HepG2 (cell line): ENCODE measurements around the gene ARCN1. TPM values are rescaled to one million over a fixed set of nuclear protein-coding genes. Genes with fewer than 3 reads are reported as not detected.

Source experiments
- CBX5 ChIP-seq: sonication (generic); formaldehyde crosslinking; IDR thresholded peaks from 2 replicates; pipeline ENCODE4 v1.4.0; 2020; ENCODE audit warnings: missing genetic modification reagents, borderline replicate concordance
- KDM5A ChIP-seq: fragments of 200-600 bp; sonication (generic); IDR thresholded peaks from 2 replicates; pipeline ENCODE4 v1.7.0; 2018; ENCODE audit warnings: antibody characterized with exemption, mild to moderate bottlenecking, low read length, borderline replicate concordance
- KDM6A ChIP-seq: IDR thresholded peaks from 2 replicates; pipeline ENCODE4 v1.6.1; 2016; ENCODE audit warnings: low read depth
- KLF12 ChIP-seq: sonication (generic); formaldehyde crosslinking; IDR thresholded peaks from 2 replicates; pipeline ENCODE4 v1.4.0; 2020; ENCODE audit warnings: missing genetic modification reagents, borderline replicate concordance
- SP140L ChIP-seq: sonication (generic); formaldehyde crosslinking; IDR thresholded peaks from 2 replicates; pipeline ENCODE4 v1.4.0; 2020; ENCODE audit warnings: missing genetic modification reagents, borderline replicate concordance
- SP5 ChIP-seq: IDR thresholded peaks from 2 replicates; pipeline ENCODE4 v1.6.1; 2016; ENCODE audit warnings: low read depth, borderline replicate concordance
- TRIM24 ChIP-seq: sonication (generic); formaldehyde crosslinking; IDR thresholded peaks from 2 replicates; pipeline ENCODE4 v1.8.0; 2022; ENCODE audit warnings: mild to moderate bottlenecking, missing genetic modification reagents
- ZNF260 ChIP-seq: sonication (generic); formaldehyde crosslinking; IDR thresholded peaks from 2 replicates; pipeline ENCODE4 v1.4.0; 2020; ENCODE audit warnings: missing genetic modification reagents, low read depth, mild to moderate bottlenecking, borderline replicate concordance
- ZNF264 ChIP-seq: sonication (generic); formaldehyde crosslinking; IDR thresholded peaks from 2 replicates; pipeline ENCODE4 v1.4.0; 2020; ENCODE audit warnings: missing genetic modification reagents
- ZNF335 ChIP-seq: sonication (generic); formaldehyde crosslinking; IDR thresholded peaks from 2 replicates; pipeline ENCODE4 v1.4.0; 2020; ENCODE audit warnings: missing genetic modification reagents
- ZNF468 ChIP-seq: sonication (generic); formaldehyde crosslinking; IDR thresholded peaks from 2 replicates; pipeline ENCODE4 v1.8.0; 2022; ENCODE audit warnings: mild to moderate bottlenecking, moderate library complexity, missing genetic modification reagents
- ZNF530 ChIP-seq: sonication (generic); formaldehyde crosslinking; IDR thresholded peaks from 2 replicates; pipeline ENCODE4 v1.5.0; 2020; ENCODE audit warnings: low read depth, mild to moderate bottlenecking, missing genetic modification reagents
- ZNF556 ChIP-seq: sonication (generic); formaldehyde crosslinking; IDR thresholded peaks from 2 replicates; pipeline ENCODE4 v1.4.0; 2020; ENCODE audit warnings: mild to moderate bottlenecking, missing genetic modification reagents, borderline replicate concordance
- ZNF589 ChIP-seq: sonication (generic); formaldehyde crosslinking; conservative IDR thresholded peaks from 2 replicates; pipeline ENCODE4 v1.8.0; 2022; ENCODE audit warnings: mild to moderate bottlenecking, moderate library complexity, missing genetic modification reagents
- ZNF615 ChIP-seq: sonication (generic); formaldehyde crosslinking; IDR thresholded peaks from 2 replicates; pipeline ENCODE4 v1.5.0; 2020; ENCODE audit warnings: mild to moderate bottlenecking, missing genetic modification reagents, borderline replicate concordance
- ZNF816 ChIP-seq: sonication (generic); formaldehyde crosslinking; IDR thresholded peaks from 2 replicates; pipeline ENCODE4 v1.8.0; 2022; ENCODE audit warnings: missing genetic modification reagents, mild to moderate bottlenecking, borderline replicate concordance
- polyA plus RNA-seq, 8 experiments: library from polyadenylated mRNA; depleted of rRNA in 3 of 8; stranded (reverse) in 7 of 8; unstranded in 1 of 8; fragments of >200 nt; fragmentation: Illumina TruSeq in 4 of 8; extraction: Trizol in 4 of 8; gene quantifications; 2 replicates each; pipeline versions ENCODE4 v1.2.1 to v1.2.3, GENCODE V29; 2011 to 2016; ENCODE audit warnings: low read depth in 4 of 8, missing spikeins in 1 of 8, mixed read lengths in 1 of 8; ENCODE audit not compliant: insufficient read depth in 1 of 8
- total RNA-seq, 5 experiments: library from RNA; depleted of rRNA; stranded (reverse); fragments of >200 nt; fragmentation: Illumina TruSeq; extraction: Trizol; gene quantifications; 2 replicates each; pipeline ENCODE4 v1.2.3, GENCODE V29; 2016; ENCODE audit warnings: low read depth in 1 of 5
- TF ChIP-seq, protein P1 (sequence below): sonication (generic); formaldehyde crosslinking; IDR thresholded peaks from 2 replicates; pipeline ENCODE4 v1.5.0; 2020; ENCODE audit warnings: missing genetic modification reagents
- TF ChIP-seq, protein P2 (sequence below): sonication (generic); formaldehyde crosslinking; IDR thresholded peaks from 2 replicates; pipeline ENCODE4 v1.4.0; 2020; ENCODE audit warnings: missing genetic modification reagents, borderline replicate concordance
- TF ChIP-seq, protein P3 (sequence below): sonication (generic); formaldehyde crosslinking; IDR thresholded peaks from 2 replicates; pipeline ENCODE4 v1.8.0; 2023; ENCODE audit warnings: mild to moderate bottlenecking, missing genetic modification reagents
- TF ChIP-seq, protein P4 (sequence below): sonication (generic); formaldehyde crosslinking; IDR thresholded peaks from 2 replicates; pipeline ENCODE4 v1.4.0; 2020; ENCODE audit warnings: missing genetic modification reagents
- TF ChIP-seq, protein P5 (sequence below): sonication (generic); formaldehyde crosslinking; IDR thresholded peaks from 2 replicates; pipeline ENCODE4 v1.9.0; 2022; ENCODE audit warnings: missing genetic modification reagents, mild to moderate bottlenecking, borderline replicate concordance

Gene ARCN1
- total and polyA plus RNA-seq, 2 of the 13 experiments (the other 11 are each of a cell fraction or from before 2014, with no cell fraction given) = 148 to 200 TPM

DNA sequence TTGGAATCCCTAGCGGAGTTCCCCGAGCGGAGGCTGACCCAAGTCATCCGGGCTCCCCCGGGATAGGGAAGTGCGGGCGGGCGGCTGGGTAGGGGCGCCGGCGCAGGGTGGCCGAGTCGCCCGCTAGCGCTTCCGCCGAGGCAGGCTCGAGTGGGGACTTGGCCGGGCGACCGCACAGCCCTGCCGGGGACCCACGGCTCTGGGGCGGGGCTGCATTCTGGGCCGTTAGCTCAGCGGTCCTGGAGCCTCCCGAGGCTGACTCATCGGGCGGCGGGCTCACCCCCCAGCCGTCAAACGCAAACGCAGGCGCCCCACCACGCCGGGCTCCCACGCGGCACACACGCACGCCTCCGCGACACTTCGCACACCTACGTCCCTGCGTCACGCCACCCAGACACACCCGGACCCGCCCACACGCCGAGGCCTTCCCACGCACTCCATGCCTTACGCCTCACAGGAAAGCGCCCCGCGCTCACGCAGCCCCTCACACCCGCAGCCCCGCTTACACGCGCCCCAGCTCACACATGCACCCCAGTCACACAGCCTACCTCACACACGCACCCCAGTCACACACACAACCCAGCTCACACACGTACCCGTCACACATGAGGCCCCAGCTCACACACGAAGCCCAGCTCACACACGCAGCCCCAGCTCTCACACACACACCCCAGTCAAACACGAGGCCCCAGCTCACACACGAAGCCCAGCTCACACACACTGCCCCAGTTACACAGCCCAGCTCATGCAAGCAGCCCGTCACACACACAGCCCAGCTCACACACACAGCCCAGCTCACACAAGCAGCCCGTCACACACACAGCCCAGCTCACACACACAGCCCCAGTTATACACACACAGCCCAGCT lies 36.4 kb downstream of the ARCN1 start (continued):
- TF ChIP-seq, protein P1, sequence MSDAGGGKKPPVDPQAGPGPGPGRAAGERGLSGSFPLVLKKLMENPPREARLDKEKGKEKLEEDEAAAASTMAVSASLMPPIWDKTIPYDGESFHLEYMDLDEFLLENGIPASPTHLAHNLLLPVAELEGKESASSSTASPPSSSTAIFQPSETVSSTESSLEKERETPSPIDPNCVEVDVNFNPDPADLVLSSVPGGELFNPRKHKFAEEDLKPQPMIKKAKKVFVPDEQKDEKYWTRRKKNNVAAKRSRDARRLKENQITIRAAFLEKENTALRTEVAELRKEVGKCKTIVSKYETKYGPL (CRISPR knock-in tag) = no peak
- no peak for TF ChIP-seq KLF12 (CRISPR knock-in tag)
- TF ChIP-seq ZNF615 (CRISPR knock-in tag) = no peak
- TF ChIP-seq, protein P2, sequence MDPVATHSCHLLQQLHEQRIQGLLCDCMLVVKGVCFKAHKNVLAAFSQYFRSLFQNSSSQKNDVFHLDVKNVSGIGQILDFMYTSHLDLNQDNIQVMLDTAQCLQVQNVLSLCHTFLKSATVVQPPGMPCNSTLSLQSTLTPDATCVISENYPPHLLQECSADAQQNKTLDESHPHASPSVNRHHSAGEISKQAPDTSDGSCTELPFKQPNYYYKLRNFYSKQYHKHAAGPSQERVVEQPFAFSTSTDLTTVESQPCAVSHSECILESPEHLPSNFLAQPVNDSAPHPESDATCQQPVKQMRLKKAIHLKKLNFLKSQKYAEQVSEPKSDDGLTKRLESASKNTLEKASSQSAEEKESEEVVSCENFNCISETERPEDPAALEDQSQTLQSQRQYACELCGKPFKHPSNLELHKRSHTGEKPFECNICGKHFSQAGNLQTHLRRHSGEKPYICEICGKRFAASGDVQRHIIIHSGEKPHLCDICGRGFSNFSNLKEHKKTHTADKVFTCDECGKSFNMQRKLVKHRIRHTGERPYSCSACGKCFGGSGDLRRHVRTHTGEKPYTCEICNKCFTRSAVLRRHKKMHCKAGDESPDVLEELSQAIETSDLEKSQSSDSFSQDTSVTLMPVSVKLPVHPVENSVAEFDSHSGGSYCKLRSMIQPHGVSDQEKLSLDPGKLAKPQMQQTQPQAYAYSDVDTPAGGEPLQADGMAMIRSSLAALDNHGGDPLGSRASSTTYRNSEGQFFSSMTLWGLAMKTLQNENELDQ = no peak
- TF ChIP-seq SP5 (CRISPR knock-in tag) = no peak
- no peak for TF ChIP-seq KDM5A
- TF ChIP-seq, protein P3, sequence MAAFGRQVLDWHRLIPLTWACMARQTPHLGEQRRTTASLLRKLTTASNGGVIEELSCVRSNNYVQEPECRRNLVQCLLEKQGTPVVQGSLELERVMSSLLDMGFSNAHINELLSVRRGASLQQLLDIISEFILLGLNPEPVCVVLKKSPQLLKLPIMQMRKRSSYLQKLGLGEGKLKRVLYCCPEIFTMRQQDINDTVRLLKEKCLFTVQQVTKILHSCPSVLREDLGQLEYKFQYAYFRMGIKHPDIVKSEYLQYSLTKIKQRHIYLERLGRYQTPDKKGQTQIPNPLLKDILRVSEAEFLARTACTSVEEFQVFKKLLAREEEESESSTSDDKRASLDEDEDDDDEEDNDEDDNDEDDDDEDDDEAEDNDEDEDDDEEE (CRISPR knock-in tag) = no peak
- TF ChIP-seq ZNF556 (CRISPR knock-in tag) = no peak
- TF ChIP-seq ZNF468 (CRISPR knock-in tag) = peak; percentile 51; the same call in 1 of the 2 replicates
- TF ChIP-seq CBX5 (CRISPR knock-in tag) = no peak
- no peak for TF ChIP-seq TRIM24 (CRISPR knock-in tag)
- TF ChIP-seq, protein P4, sequence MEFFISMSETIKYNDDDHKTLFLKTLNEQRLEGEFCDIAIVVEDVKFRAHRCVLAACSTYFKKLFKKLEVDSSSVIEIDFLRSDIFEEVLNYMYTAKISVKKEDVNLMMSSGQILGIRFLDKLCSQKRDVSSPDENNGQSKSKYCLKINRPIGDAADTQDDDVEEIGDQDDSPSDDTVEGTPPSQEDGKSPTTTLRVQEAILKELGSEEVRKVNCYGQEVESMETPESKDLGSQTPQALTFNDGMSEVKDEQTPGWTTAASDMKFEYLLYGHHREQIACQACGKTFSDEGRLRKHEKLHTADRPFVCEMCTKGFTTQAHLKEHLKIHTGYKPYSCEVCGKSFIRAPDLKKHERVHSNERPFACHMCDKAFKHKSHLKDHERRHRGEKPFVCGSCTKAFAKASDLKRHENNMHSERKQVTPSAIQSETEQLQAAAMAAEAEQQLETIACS (CRISPR knock-in tag) = no peak
- no peak for TF ChIP-seq ZNF264 (CRISPR knock-in tag)
- TF ChIP-seq ZNF260 (CRISPR knock-in tag) = no peak
- TF ChIP-seq ZNF335 (CRISPR knock-in tag) = no peak
- TF ChIP-seq SP140L (CRISPR knock-in tag) = no peak
- TF ChIP-seq KDM6A (CRISPR knock-in tag) = no peak
- TF ChIP-seq ZNF816 = no peak
- no peak for TF ChIP-seq ZNF530 (CRISPR knock-in tag)
- no peak for TF ChIP-seq ZNF589 (CRISPR knock-in tag)
- TF ChIP-seq, protein P5, sequence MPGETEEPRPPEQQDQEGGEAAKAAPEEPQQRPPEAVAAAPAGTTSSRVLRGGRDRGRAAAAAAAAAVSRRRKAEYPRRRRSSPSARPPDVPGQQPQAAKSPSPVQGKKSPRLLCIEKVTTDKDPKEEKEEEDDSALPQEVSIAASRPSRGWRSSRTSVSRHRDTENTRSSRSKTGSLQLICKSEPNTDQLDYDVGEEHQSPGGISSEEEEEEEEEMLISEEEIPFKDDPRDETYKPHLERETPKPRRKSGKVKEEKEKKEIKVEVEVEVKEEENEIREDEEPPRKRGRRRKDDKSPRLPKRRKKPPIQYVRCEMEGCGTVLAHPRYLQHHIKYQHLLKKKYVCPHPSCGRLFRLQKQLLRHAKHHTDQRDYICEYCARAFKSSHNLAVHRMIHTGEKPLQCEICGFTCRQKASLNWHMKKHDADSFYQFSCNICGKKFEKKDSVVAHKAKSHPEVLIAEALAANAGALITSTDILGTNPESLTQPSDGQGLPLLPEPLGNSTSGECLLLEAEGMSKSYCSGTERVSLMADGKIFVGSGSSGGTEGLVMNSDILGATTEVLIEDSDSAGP (CRISPR knock-in tag) = no peak; the same call in none of the 2 replicates
